ENCODE results near the gene TPP1.
A peak's percentile ranks its signal among the peaks of the same experiment; 100 is the strongest.

Gene TPP1

DNA sequence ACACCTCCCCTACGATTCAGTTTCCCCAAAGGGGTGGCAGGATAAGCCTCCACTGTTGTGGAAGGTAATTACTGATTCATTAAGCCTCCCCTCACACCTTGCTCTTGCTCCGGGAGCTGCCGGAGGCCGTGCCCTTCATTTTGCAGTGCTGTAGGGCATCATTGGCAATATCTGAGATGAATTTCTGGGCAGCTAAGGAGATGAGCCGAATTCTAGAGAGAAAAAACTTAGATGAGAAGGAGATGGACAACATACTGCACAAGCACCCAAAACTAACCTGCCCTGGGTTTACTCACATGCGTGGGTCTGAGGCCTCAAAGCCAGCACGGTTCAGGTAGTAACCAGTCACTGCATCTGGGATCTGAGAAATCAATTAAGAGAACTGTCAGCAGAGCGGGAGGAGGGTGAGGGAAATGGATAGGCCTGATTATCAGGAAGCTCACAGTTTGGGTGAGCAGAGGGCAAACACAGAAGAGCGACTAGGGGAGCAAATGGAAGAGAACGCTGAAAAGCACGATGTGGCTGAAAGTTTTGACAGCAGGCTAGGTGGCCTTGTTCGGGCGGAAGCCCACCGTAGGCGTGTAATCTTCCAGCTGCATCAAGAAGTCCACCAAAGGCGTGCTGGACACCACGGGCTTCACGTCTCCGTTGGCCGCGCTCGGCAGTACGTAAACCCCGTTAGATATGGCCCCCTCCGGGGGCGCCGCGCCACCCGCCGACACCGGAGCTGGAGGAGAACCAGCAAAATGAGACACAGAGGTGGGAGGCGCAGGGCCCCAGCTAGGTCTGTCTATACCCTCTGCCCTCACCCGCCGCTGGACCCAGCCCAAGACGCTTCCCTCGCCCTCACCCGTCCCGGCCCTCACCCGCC lies 7.9 kb downstream of the TPP1 start:
- DNase-seq (ENCODE audit: low spot score) = peak; percentile 82
- peak overlapping the region; percentile 93 to 98 for H3K27ac ChIP-seq
- TF ChIP-seq, protein P1, sequence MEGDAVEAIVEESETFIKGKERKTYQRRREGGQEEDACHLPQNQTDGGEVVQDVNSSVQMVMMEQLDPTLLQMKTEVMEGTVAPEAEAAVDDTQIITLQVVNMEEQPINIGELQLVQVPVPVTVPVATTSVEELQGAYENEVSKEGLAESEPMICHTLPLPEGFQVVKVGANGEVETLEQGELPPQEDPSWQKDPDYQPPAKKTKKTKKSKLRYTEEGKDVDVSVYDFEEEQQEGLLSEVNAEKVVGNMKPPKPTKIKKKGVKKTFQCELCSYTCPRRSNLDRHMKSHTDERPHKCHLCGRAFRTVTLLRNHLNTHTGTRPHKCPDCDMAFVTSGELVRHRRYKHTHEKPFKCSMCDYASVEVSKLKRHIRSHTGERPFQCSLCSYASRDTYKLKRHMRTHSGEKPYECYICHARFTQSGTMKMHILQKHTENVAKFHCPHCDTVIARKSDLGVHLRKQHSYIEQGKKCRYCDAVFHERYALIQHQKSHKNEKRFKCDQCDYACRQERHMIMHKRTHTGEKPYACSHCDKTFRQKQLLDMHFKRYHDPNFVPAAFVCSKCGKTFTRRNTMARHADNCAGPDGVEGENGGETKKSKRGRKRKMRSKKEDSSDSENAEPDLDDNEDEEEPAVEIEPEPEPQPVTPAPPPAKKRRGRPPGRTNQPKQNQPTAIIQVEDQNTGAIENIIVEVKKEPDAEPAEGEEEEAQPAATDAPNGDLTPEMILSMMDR (IDR thresholded peaks at IDR 0.05) = no peak
- peak overlapping the region; percentile 90 for H3K4me3 ChIP-seq

DNA sequence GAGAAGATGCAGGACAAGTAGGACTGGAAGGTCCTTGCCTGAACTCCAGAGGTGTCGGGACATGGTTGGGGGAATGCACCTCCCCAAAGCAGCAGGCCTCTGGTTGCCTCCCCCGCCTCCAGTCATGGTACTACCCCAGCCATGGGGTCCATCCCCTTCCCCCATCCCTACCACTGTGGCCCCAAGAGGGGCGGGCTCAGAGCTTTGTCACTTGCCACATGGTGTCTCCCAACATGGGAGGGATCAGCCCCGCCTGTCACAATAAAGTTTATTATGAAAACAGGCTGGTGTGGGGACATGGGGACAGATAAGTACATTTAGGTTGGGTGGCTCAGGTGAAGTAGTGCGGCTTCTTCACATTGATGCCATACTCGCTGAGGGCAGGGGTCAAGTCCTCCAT lies 8.6 kb downstream of the TPP1 start:
- Histone ChIP-seq H3K4me3 (peak overlapping the region; percentile 90), H3K27ac (peak overlapping the region; percentile 93 to 98)
- peak; percentile 73 for DNase-seq (ENCODE audit: low spot score)
- TF ChIP-seq, protein P1 (IDR thresholded peaks at IDR 0.05) = no peak

DNA sequence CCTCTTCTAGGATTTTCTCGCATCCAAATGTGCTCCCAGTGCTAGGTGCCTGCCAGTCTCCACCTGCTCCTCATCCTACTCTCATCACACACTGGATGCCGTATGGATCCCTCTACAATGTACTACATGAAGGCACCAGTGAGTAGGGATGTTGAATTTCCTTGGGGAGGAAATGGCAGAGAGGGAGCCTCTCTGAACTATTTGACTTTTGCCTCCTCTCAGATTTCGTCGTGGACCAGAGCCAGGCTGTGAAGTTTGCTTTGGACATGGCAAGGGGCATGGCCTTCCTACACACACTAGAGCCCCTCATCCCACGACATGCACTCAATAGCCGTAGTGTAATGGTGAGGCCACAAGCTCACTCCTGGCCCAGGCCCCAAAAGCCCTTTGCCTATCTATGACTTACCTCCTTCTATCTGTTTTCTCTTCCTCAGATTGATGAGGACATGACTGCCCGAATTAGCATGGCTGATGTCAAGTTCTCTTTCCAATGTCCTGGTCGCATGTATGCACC lies 9.7 kb downstream of the TPP1 start:
- Histone ChIP-seq H3K4me3 (no peak overlapping the region), H3K27ac (peak overlapping the region; percentile 93 to 99)
- peak; percentile 63 for DNase-seq (ENCODE audit: low spot score)
- TF ChIP-seq, protein P1 (IDR thresholded peaks at IDR 0.05) = no peak

DNA sequence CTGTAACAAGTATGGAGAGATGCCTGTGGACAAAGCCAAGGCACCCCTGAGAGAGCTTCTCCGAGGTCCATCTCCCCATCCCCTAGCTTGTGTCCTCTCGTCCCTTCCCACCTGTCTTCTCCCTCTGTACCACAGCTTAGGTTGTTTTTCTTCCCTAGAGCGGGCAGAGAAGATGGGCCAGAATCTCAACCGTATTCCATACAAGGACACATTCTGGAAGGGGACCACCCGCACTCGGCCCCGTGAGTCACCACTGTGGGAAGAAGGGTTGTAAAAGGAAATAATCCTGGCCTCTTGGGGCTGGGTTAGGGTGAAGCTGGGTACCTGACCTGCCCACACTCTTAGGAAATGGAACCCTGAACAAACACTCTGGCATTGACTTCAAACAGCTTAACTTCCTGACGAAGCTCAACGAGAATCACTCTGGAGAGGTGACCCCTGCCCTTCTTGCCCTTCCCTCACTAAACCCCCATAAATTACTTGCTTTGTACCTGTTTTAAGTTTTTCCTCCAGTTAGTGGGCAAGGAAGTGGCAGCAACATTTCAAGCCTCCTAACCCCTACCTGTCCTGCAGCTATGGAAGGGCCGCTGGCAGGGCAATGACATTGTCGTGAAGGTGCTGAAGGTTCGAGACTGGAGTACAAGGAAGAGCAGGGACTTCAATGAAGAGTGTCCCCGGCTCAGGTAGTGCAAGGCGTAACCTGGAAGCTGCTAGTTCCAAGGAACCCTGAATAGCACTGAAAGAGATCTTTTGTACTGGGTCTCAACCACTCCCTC lies 10.3 kb downstream of the TPP1 start:
- Histone ChIP-seq H3K27ac (peak overlapping the region; percentile 93 to 99), H3K4me3 (no peak overlapping the region)
- TF ChIP-seq, protein P1 (IDR thresholded peaks at IDR 0.05) = no peak
- peak; percentile 67 for DNase-seq (ENCODE audit: low spot score)

DNA sequence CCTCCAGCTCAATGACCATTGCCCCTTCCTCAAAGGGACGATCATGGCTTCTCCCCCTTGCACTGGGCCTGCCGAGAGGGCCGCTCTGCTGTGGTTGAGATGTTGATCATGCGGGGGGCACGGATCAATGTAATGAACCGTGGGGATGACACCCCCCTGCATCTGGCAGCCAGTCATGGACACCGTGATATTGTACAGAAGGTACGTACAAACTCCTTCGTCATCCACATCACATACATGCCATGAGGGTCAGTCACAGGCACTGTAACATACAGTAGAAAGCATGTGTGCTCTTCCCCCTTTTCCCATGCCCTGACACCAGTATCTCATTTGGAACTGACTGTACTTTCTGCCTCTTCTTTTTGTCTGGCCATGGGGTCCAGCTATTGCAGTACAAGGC lies 11.2 kb downstream of the TPP1 start:
- Histone ChIP-seq H3K4me3 (peak overlapping the region; percentile 97), H3K27ac (peak overlapping the region; percentile 93 to 99)
- TF ChIP-seq, protein P1 (IDR thresholded peaks at IDR 0.05) = no peak
- peak; percentile 65 for DNase-seq (ENCODE audit: low spot score)

DNA sequence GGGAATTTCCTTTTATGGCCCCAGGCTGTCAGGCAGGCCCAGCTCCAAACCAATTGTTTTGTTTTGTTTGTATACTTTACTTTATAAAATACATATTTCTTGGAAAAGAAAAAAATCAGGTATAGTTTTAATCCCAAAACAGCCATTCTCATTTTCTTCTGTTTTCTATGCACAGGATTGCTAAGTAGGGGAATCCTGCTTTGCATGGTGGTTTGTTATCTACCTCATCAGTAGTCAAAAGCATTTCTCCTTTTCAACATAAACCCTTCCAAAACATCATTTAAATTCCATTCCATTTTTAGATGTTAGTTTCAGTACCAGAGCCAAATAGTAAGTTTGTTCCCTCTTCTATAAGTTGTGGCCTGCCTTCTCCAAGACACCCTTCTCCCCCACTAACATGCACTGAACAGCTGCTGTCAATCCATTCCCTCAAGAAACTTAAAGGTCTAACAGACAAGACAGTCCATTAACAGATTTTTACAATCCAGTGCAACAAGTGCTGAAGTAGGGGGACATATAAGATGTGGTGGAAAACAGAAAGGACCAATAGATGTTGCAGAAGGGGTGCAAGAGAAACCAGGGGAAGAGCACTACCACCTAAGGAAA lies 11.9 kb downstream of the TPP1 start:
- TF ChIP-seq, protein P1 (IDR thresholded peaks at IDR 0.05) = no peak
- DNase-seq (ENCODE audit: low spot score) = no peak
- Histone ChIP-seq H3K4me3 (peak overlapping the region; percentile 97), H3K27ac (peak overlapping the region; percentile 93 to 99)
